HG02759 (cell line): ENCODE data around the gene SLC6A7.

ENCODE experiments used
- ATAC-seq: cut with Tn5 transposase; IDR thresholded peaks from one replicate; pipeline ENCODE4 v1.9.1; 2021; ENCODE audit warnings: mild to moderate bottlenecking, moderate library complexity; ENCODE audit not compliant: unreplicated experiment

SLC6A7 gene

GRCh38 chr5:150172145-150172544, 17.7 kb upstream of the SLC6A7 start:
- ATAC-seq, result no peak

- no peak for ATAC-seq
Measured at GRCh38 chr5:150172556-150172955, 17.3 kb upstream of the SLC6A7 start.

GRCh38 chr5:150173161-150173560, 16.7 kb upstream of the SLC6A7 start:
- no peak for ATAC-seq

GRCh38 chr5:150174285-150174684, 15.6 kb upstream of the SLC6A7 start:
- ATAC-seq, result no peak

- ATAC-seq, result no peak
Measured at GRCh38 chr5:150175076-150175475, 14.8 kb upstream of the SLC6A7 start.

GRCh38 chr5:150175536-150175935, 14.3 kb upstream of the SLC6A7 start:
- ATAC-seq, result no peak

GRCh38 chr5:150176745-150177477, 13.0 kb upstream of the SLC6A7 start:
- ATAC-seq, result no peak

GRCh38 chr5:150177721-150178120, 12.1 kb upstream of the SLC6A7 start:
- ATAC-seq, result no peak

- peak; percentile 75 for ATAC-seq
Measured at GRCh38 chr5:150178262-150178661, 11.6 kb upstream of the SLC6A7 start.

- ATAC-seq, result no peak
Measured at GRCh38 chr5:150179019-150179620, 10.7 kb upstream of the SLC6A7 start.

- ATAC-seq, result no peak
Measured at GRCh38 chr5:150180241-150181026, 9.4 kb upstream of the SLC6A7 start.

GRCh38 chr5:150181027-150181426, 8.8 kb upstream of the SLC6A7 start:
- no peak for ATAC-seq

- ATAC-seq, result no peak
Measured at GRCh38 chr5:150181766-150182545, 7.9 kb upstream of the SLC6A7 start.

- ATAC-seq, result no peak
Measured at GRCh38 chr5:150182774-150183173, 7.1 kb upstream of the SLC6A7 start.

GRCh38 chr5:150183436-150183835, 6.4 kb upstream of the SLC6A7 start:
- no peak for ATAC-seq

- ATAC-seq, result no peak
Measured at GRCh38 chr5:150184006-150184405, 5.9 kb upstream of the SLC6A7 start.

GRCh38 chr5:150184990-150185912, 4.6 kb upstream of the SLC6A7 start:
- ATAC-seq, result no peak

GRCh38 chr5:150186137-150186536, 3.7 kb upstream of the SLC6A7 start:
- ATAC-seq, result no peak

- no peak for ATAC-seq
Measured at GRCh38 chr5:150186897-150187296, 3.0 kb upstream of the SLC6A7 start.
